Measurements from ENCODE around the gene POLR2I. TPM values are rescaled to one million over a fixed set of nuclear protein-coding genes. Genes with fewer than 3 reads are reported as not detected.

POLR2I gene
- total and polyA plus RNA-seq, 9 of the 15 experiments (the other 6 are each of a cell fraction or from before 2014, with no cell fraction given), result 28.0 to 283 (median 123) TPM

GRCh38 chr19:36152019-36152351 lies 37.3 kb upstream of the POLR2I start:
- intact Hi-C loops (cut with micrococcal nuclease), result no loop called here
- CTCF ChIA-PET (ENCODE audit: low intra/inter-chr PET ratio), result no interaction called here

GRCh38 chr19:36151144-36152018 lies 36.7 kb upstream of the POLR2I start:
- ATAC-seq (peak; percentile 45; the same call in 2 of the 3 replicates), DNase-seq (ENCODE audit: extremely low read depth in 1 of 4, low spot score in 3 of 4) (peak in 1 of 4 experiments; percentile 22), FAIRE-seq (no peak)
- BruUV-seq (replicated peaks), result no TSS peak
- POLR2A ChIA-PET, result interaction anchor here (1.5 kb wide), 1 partner anchor 20 kb away, joined by 3 read pairs; no protein-coding TSS in a partner anchor
- Histone ChIP-seq H3K4me1 (replicated peaks in 1 of 2; ENCODE audit: control insufficient read depth in 2 of 2, insufficient read depth in 2 of 2, low read length in 2 of 2) (peaks cover 0 to 13% of the 10 kb centered on the region in 2 experiments; a peak in 2 of 5 replicates), H4K20me1 (replicated peaks; ENCODE audit: control insufficient read depth, insufficient read depth, low read length) (no peaks in the 10 kb centered on the region), H3K9ac (ENCODE audit: insufficient read depth in 1 of 2, low read depth in 2 of 2, low read length in 2 of 2) (no peak overlapping the region), H3K4me3 (no peak overlapping the region), H3K4me2 (ENCODE audit: insufficient read depth, low read length) (no peak overlapping the region), H3K9me1 (ENCODE audit: control insufficient read depth, insufficient read depth, low read length) (no peaks in the 10 kb centered on the region), H3K79me2 (ENCODE audit: control insufficient read depth, insufficient read depth, low read length) (no peaks in the 10 kb centered on the region), H3K27ac (ENCODE audit: extremely low read depth, low read depth, low read length) (no peak overlapping the region), H2AFZ (ENCODE audit: low read depth, low read length) (no peak overlapping the region), H3K27me3 (ENCODE audit: control insufficient read depth in 2 of 2, insufficient read depth in 2 of 2, low read length in 2 of 2) (no peaks in the 10 kb centered on the region), H3K36me3 (ENCODE audit: control insufficient read depth, insufficient read depth, low read length) (peaks cover 52% of the 10 kb centered on the region; the same call in 2 of the 3 replicates), H3K9me3 (replicated peaks; ENCODE audit: control insufficient read depth, insufficient read depth, low read depth, low read length) (no peaks in the 10 kb centered on the region)
- intact Hi-C loops (cut with micrococcal nuclease), result no loop called here
- TF ChIP-seq ZNF740 (CRISPR knock-in tag; IDR thresholded peaks at IDR 0.05), result 0 out of 2 replicates have a peak, but pooled peaks have one; percentile 26
- no peak for TF ChIP-seq ZNF740 (tag; IDR thresholded peaks at IDR 0.05)
- TF ChIP-seq KAT2B (IDR thresholded peaks at IDR 0.05; ENCODE audit: low read depth, low read length), result no peak
- TF ChIP-seq RBFOX2 (IDR thresholded peaks at IDR 0.05; ENCODE audit: low read depth, low read length), result peak; percentile 58
- TF ChIP-seq POLR2B (IDR thresholded peaks at IDR 0.05; ENCODE audit: low read depth, partially characterized antibody), result peak; percentile 27
- no peak for TF ChIP-seq ZBTB11 (CRISPR knock-in tag; IDR thresholded peaks at IDR 0.05)
- TF ChIP-seq POLR2G (IDR thresholded peaks at IDR 0.05; ENCODE audit: low read depth, low read length), result peak; percentile 44; the same call in 1 of the 2 replicates
- CTCF ChIA-PET (ENCODE audit: low intra/inter-chr PET ratio), result no interaction called here
- 94% methylated on average over 21 of the region's 47 CpGs for WGBS (ENCODE audit: insufficient coverage, low coverage, missing lambda C conversion rate)
- in situ Hi-C loops (cut with MboI), result no loop called here

More at GRCh38 chr19:36152019-36152351, 37.3 kb upstream of the POLR2I start:
- no TSS peak for BruUV-seq (replicated peaks)
- Histone ChIP-seq H3K27ac (ENCODE audit: extremely low read depth, low read depth, low read length) (no peak overlapping the region), H3K36me3 (ENCODE audit: control insufficient read depth, insufficient read depth, low read length) (peaks cover 46% of the 10 kb centered on the region; the same call in 2 of the 3 replicates), H4K20me1 (replicated peaks; ENCODE audit: control insufficient read depth, insufficient read depth, low read length) (no peaks in the 10 kb centered on the region), H3K27me3 (ENCODE audit: control insufficient read depth in 2 of 2, insufficient read depth in 2 of 2, low read length in 2 of 2) (no peaks in the 10 kb centered on the region), H3K9me3 (replicated peaks; ENCODE audit: control insufficient read depth, insufficient read depth, low read depth, low read length) (no peaks in the 10 kb centered on the region), H3K79me2 (ENCODE audit: control insufficient read depth, insufficient read depth, low read length) (no peaks in the 10 kb centered on the region), H3K9me1 (ENCODE audit: control insufficient read depth, insufficient read depth, low read length) (no peaks in the 10 kb centered on the region), H3K4me2 (ENCODE audit: insufficient read depth, low read length) (no peak overlapping the region), H3K4me3 (no peak overlapping the region), H3K4me1 (replicated peaks in 1 of 2; ENCODE audit: control insufficient read depth in 2 of 2, insufficient read depth in 2 of 2, low read length in 2 of 2) (peaks cover 0 to 13% of the 10 kb centered on the region in 2 experiments; a peak in 2 of 5 replicates), H2AFZ (ENCODE audit: low read depth, low read length) (no peak overlapping the region), H3K9ac (ENCODE audit: insufficient read depth in 1 of 2, low read depth in 2 of 2, low read length in 2 of 2) (no peak overlapping the region)
- DNase-seq (ENCODE audit: extremely low read depth in 1 of 4, low spot score in 3 of 4) (peak in 1 of 4 experiments; percentile 26), FAIRE-seq (no peak), ATAC-seq (no peak)
- POLR2A ChIA-PET, result no interaction called here
- TF ChIP-seq MAFF (IDR thresholded peaks at IDR 0.05; ENCODE audit: low read length) (no peak), RBM22 (IDR thresholded peaks at IDR 0.05; ENCODE audit: low read depth, low read length, poor library complexity, severe bottlenecking) (peak; percentile 36), POLR2G (IDR thresholded peaks at IDR 0.05; ENCODE audit: low read depth, low read length) (0 out of 2 replicates have a peak, but pooled peaks have one; percentile 56), RBFOX2 (IDR thresholded peaks at IDR 0.05; ENCODE audit: low read depth, low read length) (peak; percentile 53)
- 94% methylated on average over 7 of the region's 16 CpGs for WGBS (ENCODE audit: insufficient coverage, low coverage, missing lambda C conversion rate)
- in situ Hi-C loops (cut with MboI), result no loop called here

Measured in K562 (cell line).